ENCODE data around the gene SERINC5. TPM values are rescaled to one million over a fixed set of nuclear protein-coding genes. Genes with fewer than 3 reads are reported as not detected.
A peak's percentile ranks its signal among the peaks of the same experiment; 100 is the strongest.

The SERINC5 gene
- polyA plus RNA-seq, 3 donors: 5.0 to 35.9 (median 7.3) TPM

DNA sequence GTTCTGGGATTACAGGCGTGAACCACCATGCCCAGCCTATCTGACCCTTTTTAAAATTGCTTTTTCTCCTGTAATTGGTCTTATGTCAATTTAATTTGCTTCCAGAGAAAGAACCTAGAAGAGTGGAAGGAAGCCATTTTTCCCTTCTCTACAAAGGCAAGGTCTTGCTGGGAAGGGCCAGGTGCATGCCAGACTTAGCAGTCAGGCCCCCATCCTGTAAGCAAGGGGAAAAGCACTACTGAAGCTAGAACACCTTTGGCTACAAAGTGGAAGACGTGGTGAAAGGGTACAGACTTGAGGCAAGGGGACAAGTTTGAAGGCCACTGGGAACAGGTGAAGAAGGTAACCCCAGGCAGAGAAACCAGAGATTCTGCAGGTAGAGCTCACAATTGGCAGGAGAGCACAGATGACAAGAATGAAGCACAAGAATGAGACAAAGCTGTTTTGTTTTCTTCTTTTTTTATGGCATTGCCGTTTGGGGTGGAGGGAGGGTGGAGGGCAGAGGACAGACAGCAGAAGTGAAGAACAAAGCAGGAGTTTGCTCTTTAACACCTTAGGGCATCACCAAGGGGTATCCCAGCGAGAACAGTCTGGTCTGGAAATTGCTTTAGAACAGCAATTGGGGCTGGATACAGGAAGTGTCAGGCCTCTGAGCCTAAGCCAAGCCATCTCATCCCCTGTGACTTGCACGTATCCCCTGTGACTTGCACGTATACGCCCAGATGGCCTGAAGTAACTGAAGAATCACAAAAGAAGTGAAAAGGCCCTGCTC lies 72.9 kb downstream of the SERINC5 start:
- Mint-ChIP-seq H3K27me3 (ENCODE audit: low read depth in 3 of 3) (peaks cover 0 to 2% (median 0%) of the 10 kb centered on the region in 3 donors), H3K4me3 (peak overlapping the region; percentile 13 to 18), H3K9me3 (no peaks in the 10 kb centered on the region), H3K36me3 (peaks cover 0 to 12% of the 10 kb centered on the region in 2 donors), H3K27ac (peak overlapping the region in 5 of 7 donors; percentile 32 to 88 (median 37)), H3K4me1 (peaks cover 69% of the 10 kb centered on the region)
- 33% methylated on average over 5 of the region's 7 CpGs for WGBS (ENCODE audit: insufficient coverage)
- Histone ChIP-seq H3K4me2 (replicated peaks; ENCODE audit: extremely low read depth, low read length, poor library complexity, severe bottlenecking) (no peak overlapping the region), H4K20me1 (ENCODE audit: insufficient read depth, low read length) (no peaks in the 10 kb centered on the region), H3K36me3 (replicated peaks in 1 of 2; ENCODE audit: control insufficient read depth in 1 of 2, insufficient read depth in 2 of 2, low read length in 2 of 2) (no peaks in the 10 kb centered on the region), H3K79me2 (ENCODE audit: insufficient read depth, low read length) (peaks cover 12% of the 10 kb centered on the region), H3K9ac (ENCODE audit: insufficient read depth, low read length, poor library complexity, severe bottlenecking) (no peak overlapping the region), H3K9me3 (replicated peaks in 1 of 2; ENCODE audit: control insufficient read depth in 1 of 2, insufficient read depth in 1 of 2, low read length in 2 of 2) (no peaks in the 10 kb centered on the region), H3K4me1 (ENCODE audit: control insufficient read depth in 1 of 2, insufficient read depth in 2 of 2, low read length in 2 of 2) (peaks cover 43 to 66% of the 10 kb centered on the region in 2 donors), H3K27ac (ENCODE audit: low read depth in 1 of 2, low read length in 2 of 2) (peak overlapping the region in 1 of 2 donors; percentile 32), H3K27me3 (ENCODE audit: control insufficient read depth in 2 of 2, insufficient read depth in 2 of 2, low read length in 2 of 2) (no peaks in the 10 kb centered on the region), H2AFZ (ENCODE audit: insufficient read depth, low read depth, low read length, poor library complexity, severe bottlenecking) (no peak overlapping the region), H3K4me3 (replicated peaks in 1 of 3; ENCODE audit: low read depth in 2 of 3, low read length in 3 of 3) (no peak overlapping the region)
- no peak for TF ChIP-seq CTCF (IDR thresholded peaks at IDR 0.05)
- intact Hi-C loops (cut with micrococcal nuclease): loop anchor here in 1 of 2 donors (10.0 kb wide), 1 partner anchor 72 kb away; the partner anchor contains the start of gene SERINC5
- DNase-seq: peak; percentile 21 to 28 (median 27)

DNA sequence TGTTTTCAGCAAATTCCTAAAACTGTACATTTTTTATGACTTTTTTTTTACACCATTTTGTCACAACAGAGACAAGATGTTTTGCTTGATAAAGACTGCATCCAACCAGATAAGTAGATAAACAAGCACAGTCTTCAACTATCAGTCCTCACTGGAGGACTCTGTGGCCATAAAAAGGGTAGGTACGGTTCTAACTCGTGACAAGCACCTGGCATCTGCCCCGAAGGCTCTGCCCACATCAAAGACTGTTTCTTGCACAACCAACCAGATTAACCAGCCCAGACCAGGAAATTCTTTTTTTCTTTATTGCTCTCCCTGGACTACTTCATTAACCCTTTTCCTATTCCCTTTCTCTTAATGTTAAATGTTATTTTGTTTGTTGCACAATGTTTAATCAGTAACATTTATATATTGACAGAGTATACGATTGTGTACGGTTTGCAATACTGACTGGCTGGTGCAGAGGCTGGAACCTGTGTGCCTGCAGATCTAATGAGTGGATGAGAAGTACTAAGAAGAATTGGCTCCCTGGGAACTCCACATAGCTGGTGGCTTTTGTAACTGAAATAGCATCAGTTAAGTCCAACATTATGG lies 74.1 kb downstream of the SERINC5 start:
- no peaks in the 10 kb centered on the region for H3K9me3 ChIP-seq (replicated peaks in 1 of 2; ENCODE audit: control insufficient read depth in 1 of 2, insufficient read depth in 1 of 2, low read length in 2 of 2)
- H2AFZ ChIP-seq (ENCODE audit: insufficient read depth, low read depth, low read length, poor library complexity, severe bottlenecking): no peak overlapping the region
- H3K36me3 ChIP-seq (replicated peaks in 1 of 2; ENCODE audit: control insufficient read depth in 1 of 2, insufficient read depth in 2 of 2, low read length in 2 of 2): peaks cover 0 to 4% of the 10 kb centered on the region in 2 donors
- peaks cover 0 to under 1% (median 0%) of the 10 kb centered on the region in 3 donors for H3K27me3 Mint-ChIP-seq (ENCODE audit: low read depth in 3 of 3)
- H3K27me3 ChIP-seq (ENCODE audit: control insufficient read depth in 2 of 2, insufficient read depth in 2 of 2, low read length in 2 of 2): no peaks in the 10 kb centered on the region
- intact Hi-C loops (cut with micrococcal nuclease): loop anchor here in 1 of 2 donors (10.0 kb wide), 1 partner anchor 73 kb away; the partner anchor contains the start of gene SERINC5
- H3K79me2 ChIP-seq (ENCODE audit: insufficient read depth, low read length): peaks cover 7% of the 10 kb centered on the region
- no peak overlapping the region for H3K9ac ChIP-seq (ENCODE audit: insufficient read depth, low read length, poor library complexity, severe bottlenecking)
- no peaks in the 10 kb centered on the region for H4K20me1 ChIP-seq (ENCODE audit: insufficient read depth, low read length)
- H3K4me1 Mint-ChIP-seq: peaks cover 68% of the 10 kb centered on the region
- H3K27ac Mint-ChIP-seq: peak overlapping the region in 3 of 7 donors; percentile 19 to 54 (median 38)
- H3K4me2 ChIP-seq (replicated peaks; ENCODE audit: extremely low read depth, low read length, poor library complexity, severe bottlenecking): no peak overlapping the region
- no peak overlapping the region for H3K27ac ChIP-seq (ENCODE audit: low read depth in 1 of 2, low read length in 2 of 2)
- WGBS (ENCODE audit: insufficient coverage): 0% methylated on average over 2 of the region's 5 CpGs
- H3K9me3 Mint-ChIP-seq: no peaks in the 10 kb centered on the region
- no peak overlapping the region for H3K4me3 Mint-ChIP-seq
- peaks cover 11 to 19% of the 10 kb centered on the region in 2 donors for H3K36me3 Mint-ChIP-seq
- no peak for TF ChIP-seq CTCF (IDR thresholded peaks at IDR 0.05)
- H3K4me1 ChIP-seq (ENCODE audit: control insufficient read depth in 1 of 2, insufficient read depth in 2 of 2, low read length in 2 of 2): peaks cover 32 to 53% of the 10 kb centered on the region in 2 donors
- no peak overlapping the region for H3K4me3 ChIP-seq (replicated peaks in 1 of 3; ENCODE audit: low read depth in 2 of 3, low read length in 3 of 3)
- no peak for DNase-seq
